NCI-H2196 treated with DMSO at 0.1 percent for 48 hours (cell line): Measurements from ENCODE around the gene GCC1.
A peak's percentile ranks its signal among the peaks of the same experiment; 100 is the strongest.
"Not testable (repeated sequence)": the region's sequence is repeated elsewhere in the genome, so short reads cannot be mapped to it uniquely, and the experiment has no call there.

ENCODE experiments used
- DNase-seq: peaks from one replicate; lab custom pipeline; 2025; ENCODE audit not compliant: unreplicated experiment; lab: John Stamatoyannopoulos, UW

GCC1 gene

DNA sequence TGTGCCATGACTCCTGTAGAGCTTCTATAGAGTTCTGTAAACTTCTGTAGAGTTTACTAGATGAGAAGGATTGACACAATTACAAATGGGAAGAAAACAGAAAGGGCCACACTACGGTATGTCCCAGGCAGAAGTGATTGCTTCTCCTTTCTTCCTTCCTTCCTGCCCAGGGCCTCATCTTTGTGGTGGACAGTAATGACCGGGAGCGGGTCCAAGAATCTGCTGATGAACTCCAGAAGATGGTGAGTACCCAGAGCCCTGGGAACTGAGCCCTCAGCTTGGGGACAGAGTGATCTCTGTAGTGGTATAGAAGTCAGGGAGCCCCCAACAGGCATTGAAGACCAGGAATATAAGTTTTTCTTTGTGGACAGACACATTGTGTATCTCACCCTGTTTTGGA is 4.5 kb upstream of the GCC1 start:
- no peak for DNase-seq

GRCh38 chr7:127588697-127589482 is 3.5 kb upstream of the GCC1 start:
- DNase-seq, result peak; percentile 20

DNA sequence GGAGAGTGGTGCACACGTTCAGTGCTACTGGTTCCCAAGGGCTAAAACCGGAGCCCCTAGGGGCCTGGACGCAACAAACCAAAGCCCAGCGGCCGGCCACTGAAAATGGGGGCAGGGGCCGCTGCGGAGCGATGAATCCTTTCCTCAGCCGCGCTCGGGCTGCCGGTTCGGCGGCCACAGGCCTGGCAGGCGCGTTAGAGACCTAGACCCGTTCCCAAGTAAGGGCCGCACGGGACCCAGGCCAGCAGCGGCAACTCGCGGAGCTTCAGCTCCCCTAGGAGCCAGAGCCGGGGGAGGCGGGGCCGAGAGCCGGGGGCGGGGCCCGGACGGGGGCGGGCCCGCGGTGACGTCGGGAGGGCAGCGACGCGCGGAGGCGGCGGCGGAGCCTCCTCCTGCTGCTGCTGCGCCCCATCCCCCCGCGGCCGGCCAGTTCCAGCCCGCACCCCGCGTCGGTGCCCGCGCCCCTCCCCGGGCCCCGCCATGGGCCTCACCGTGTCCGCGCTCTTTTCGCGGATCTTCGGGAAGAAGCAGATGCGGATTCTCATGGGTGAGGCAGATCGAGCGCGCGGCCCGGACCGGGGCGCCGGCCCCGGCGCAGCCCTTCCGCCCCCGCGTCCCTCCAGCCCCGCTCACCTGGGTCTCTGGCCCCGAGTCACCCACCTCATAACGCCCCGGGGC is 2.8 kb upstream of the GCC1 start, which contains the start of gene ARF5:
ARF5 (plus strand) TSS at position 393 of the 678 bp plus-strand sequence; CDS start at position 481, 88 bp downstream.
- peak; percentile 84 for DNase-seq

GRCh38 chr7:127587663-127588018 is 2.2 kb upstream of the GCC1 start:
- DNase-seq, result no peak

DNA sequence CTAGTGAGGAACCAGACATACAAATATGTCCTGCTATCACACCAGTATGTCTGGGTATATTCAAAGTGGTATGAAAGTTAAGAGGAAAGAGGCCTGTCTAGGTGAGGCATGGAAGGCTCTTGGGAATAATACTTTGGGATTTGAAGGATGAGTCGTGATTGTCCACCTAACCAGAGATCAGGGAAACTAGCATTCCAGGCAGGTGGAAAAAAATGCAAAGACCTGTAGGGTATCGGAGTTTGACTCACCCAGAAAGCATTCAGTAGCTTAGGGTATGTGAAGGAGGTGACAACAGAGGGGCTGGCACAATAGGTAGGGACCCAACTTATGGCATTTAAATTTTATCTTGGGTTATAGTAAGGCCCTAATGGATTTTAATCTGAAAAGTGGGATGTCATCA is 950 bp upstream of the GCC1 start:
- no peak for DNase-seq

- no peak for DNase-seq
Observed at GRCh38 chr7:127584648-127585043, 750 bp downstream of the GCC1 start.

GRCh38 chr7:127582361-127582760 is 3.0 kb downstream of the GCC1 start:
- DNase-seq, result no peak

DNA sequence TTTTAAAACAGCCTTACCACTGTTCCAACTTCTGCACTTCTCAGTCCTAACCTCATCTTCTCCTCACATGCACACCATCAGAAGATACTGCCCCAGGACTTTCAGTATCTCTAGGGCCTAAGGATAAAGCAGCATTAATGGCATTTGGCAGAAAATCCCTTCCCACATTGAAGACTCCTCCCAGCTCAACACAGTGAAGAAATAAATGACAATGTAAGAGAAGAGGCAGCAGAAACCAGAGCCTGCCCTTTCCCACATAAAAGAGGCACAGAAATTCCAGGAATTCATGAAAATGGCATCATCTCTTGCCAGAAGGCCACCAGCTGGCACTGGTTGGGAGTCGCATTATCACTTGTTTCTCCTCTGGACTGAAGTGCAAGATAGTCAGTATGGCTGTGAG is 3.7 kb downstream of the GCC1 start:
- no peak for DNase-seq

DNA sequence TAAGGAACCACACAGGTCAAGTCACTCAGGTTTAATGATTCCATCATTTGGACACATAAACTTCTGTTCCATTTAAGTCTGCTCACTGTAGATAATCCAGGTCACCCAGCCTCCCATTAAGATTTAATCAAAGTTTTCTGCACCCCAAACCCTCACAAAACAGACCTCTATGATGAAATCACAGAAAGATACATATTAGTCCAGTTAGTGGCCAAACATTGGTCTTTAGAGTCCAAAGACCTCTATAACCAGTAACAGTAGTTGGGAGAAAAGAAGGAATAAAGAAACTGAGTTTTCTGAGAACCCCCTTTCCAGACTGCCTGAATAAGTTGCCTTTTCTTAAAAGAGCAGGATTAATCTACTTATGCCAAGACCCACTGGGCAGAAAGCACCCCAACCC is 4.8 kb downstream of the GCC1 start:
- DNase-seq, result no peak

GRCh38 chr7:127578711-127579275 is 6.6 kb downstream of the GCC1 start:
- no peak for DNase-seq

GRCh38 chr7:127578036-127578684 is 7.2 kb downstream of the GCC1 start:
- no peak for DNase-seq

- no peak for DNase-seq
Observed at GRCh38 chr7:127571741-127572505, 13.5 kb downstream of the GCC1 start.

DNA sequence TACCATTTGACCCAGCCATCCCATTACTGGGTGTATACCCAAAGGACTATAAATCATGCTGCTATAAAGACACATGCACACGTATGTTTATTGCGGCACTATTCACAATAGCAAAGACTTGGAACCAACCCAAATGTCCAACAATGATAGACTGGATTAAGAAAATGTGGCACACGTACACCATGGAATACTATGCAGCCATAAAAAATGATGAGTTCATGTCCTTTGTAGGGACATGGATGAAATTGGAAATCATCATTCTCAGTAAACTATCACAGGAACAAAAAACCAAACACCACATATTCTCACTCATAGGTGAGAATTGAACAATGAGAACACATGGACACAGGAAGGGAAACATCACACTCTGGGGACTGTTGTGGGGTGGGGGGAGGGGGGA is 17.4 kb downstream of the GCC1 start:
- not testable (repeated sequence) for DNase-seq

DNA sequence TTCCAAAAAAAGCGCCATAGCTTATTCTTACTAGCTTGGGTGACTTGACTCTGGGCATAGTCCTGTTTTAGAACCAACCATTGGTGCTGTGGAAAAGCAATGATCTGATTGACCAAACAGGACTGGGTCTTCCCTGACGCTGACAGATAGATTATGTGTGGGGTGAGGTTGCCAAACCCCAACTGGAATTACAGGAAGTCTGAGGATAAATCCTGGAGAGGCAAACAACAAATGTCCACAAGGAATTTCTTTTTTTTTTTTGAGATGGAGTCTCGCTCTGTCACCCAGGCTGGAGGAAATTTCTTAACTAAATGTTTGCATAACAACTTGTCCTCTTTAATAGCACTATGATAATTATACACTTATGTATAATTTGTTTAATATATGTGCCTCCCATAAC is 19.2 kb downstream of the GCC1 start:
- DNase-seq, result no peak

DNA sequence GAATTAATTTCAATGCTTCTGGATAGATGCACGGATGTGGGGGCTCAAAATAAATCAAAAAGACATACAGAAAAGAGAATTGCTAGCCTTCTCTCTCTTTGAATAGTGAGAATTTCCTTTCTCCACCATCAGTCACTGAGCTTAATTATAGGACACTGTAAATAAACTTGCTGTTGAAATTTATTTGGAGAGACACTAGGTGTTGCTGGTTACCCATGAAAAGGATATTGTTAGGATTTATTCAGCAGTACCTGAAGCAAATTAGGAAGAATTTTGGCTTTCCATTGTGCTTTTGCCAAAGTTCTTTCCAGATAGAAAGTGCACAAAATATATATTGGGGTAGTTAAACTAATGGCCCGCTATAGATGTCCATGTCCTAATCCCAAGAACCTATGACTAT is 27.6 kb downstream of the GCC1 start:
- no peak for DNase-seq

GRCh38 chr7:127556404-127556803 is 29.0 kb downstream of the GCC1 start:
- no peak for DNase-seq

GRCh38 chr7:127551941-127552340 is 33.5 kb downstream of the GCC1 start:
- no peak for DNase-seq

- DNase-seq, result no peak
Observed at GRCh38 chr7:127550247-127550646, 35.1 kb downstream of the GCC1 start.

DNA sequence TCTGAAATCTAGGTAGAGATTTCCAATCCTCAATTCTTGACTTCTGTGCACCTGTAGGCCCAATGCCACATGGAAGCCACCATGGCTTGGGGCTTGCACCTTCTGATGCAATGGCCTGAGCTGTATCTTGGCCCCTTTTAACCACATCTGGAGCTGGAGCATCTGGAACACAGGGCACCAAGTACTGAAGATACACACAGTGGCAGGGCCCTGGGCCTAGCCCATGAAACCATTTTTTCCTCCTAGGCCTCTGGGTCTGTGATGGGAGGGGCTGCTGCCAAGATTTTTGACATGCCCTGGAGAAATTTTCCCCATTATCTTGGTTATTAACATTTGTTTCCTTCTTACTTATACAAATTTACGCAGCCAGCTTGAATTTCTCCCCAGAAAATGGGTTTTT is 39.1 kb downstream of the GCC1 start:
- no peak for DNase-seq

- DNase-seq, result no peak
Observed at GRCh38 chr7:127541548-127541947, 43.8 kb downstream of the GCC1 start.

DNA sequence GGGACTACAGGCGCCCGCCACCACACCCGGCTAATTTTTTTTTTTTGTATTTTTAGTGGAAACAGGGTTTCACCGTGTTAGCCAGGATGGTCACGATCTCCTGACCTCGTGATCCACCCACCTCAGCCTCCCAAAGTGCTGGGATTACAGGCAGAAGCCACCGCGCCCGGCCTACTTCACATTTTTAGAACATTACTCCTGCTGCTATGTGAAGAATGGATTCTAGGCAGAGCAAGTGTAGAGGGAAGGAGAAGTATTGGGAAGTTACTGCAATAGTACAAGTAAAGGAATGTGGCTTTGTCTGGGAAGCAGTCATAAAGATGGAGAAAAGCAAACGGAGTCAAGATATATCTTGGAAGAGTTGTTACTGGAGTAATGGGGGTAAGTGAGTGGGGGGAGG is 44.9 kb downstream of the GCC1 start:
- DNase-seq, result not testable (repeated sequence)
